22Rv1 (cell line): Measurements from ENCODE around the gene NMT2.

Experiments used
- CTCF ChIP-seq: fragments of 450-650 bp; IDR thresholded peaks from 2 replicates; pipeline ENCODE4 v1.5.1; 2017; ENCODE audit warnings: mild to moderate bottlenecking
- ZFX ChIP-seq: fragments of 450-650 bp; IDR thresholded peaks from 2 replicates; pipeline ENCODE4 v1.6.1; 2017; ENCODE audit warnings: antibody characterized with exemption, borderline replicate concordance

- TF ChIP-seq CTCF (no peak), ZFX (no peak)
These were observed 842 bp downstream of the NMT2 start for GRCh38 chr10:15167411-15168290.
